Gastroesophageal sphincter (tissue), 4 donors: ENCODE measurements around the gene UBE2G2. TPM values are rescaled to one million over a fixed set of nuclear protein-coding genes. Genes with fewer than 3 reads are reported as not detected.

ENCODE experiments used
- ATAC-seq: fragments of 150-250 bp; one replicate; pipeline ENCODE4 v1.9.1; 2016; ENCODE audit warnings: mild to moderate bottlenecking, moderate library complexity
- H3K27ac ChIP-seq, 4 donors: fragments of 200-600 bp; sonication (generic) in 3 of 4; 1 replicate in 3 of 4; 2 replicates in 1 of 4; pipeline ENCODE4 v1.5.1; 2016 to 2019
- H3K27me3 ChIP-seq: fragments of 200-600 bp; sonication (generic); one replicate; pipeline ENCODE4 v1.5.1; 2019
- H3K36me3 ChIP-seq, 2 donors: fragments of 200-600 bp; sonication (generic); one replicate each; pipeline ENCODE4 v1.5.1; 2019; ENCODE audit warnings: control low read depth in 1 of 2
- H3K4me1 ChIP-seq, 3 donors: fragments of 200-600 bp; sonication (generic); 1 replicate in 2 of 3; 2 replicates in 1 of 3; pipeline ENCODE4 v1.5.1; 2016 to 2019; ENCODE audit warnings: control low read depth in 2 of 3
- H3K4me3 ChIP-seq, 2 donors: fragments of 200-600 bp; sonication (generic); one replicate each; pipeline ENCODE4 v1.5.1; 2019; ENCODE audit warnings: mild to moderate bottlenecking in 1 of 2, moderate library complexity in 1 of 2
- H3K9me3 ChIP-seq, 3 donors: fragments of 200-600 bp; sonication (generic); one replicate each; pipeline ENCODE4 v1.5.1; 2017 to 2019; ENCODE audit warnings: control low read depth in 2 of 3
- CTCF ChIP-seq, 4 experiments: fragments of 200-600 bp in 2 of 4; fragments of 450-650 bp in 2 of 4; sonication (generic) in 1 of 4; IDR thresholded peaks; one replicate each; pipeline ENCODE4 v1.5.1; 2017 to 2019; ENCODE audit warnings: antibody characterized with exemption in 4 of 4, mild to moderate bottlenecking in 2 of 4, moderate library complexity in 2 of 4
- EP300 ChIP-seq: sonication (generic); formaldehyde crosslinking; IDR thresholded peaks from one replicate; pipeline ENCODE4 v1.6.1; 2017; ENCODE audit warnings: antibody characterized with exemption, mild to moderate bottlenecking
- POLR2A ChIP-seq, 2 donors: fragments of 450-650 bp; IDR thresholded peaks; one replicate each; pipeline ENCODE4 v1.6.1; 2017; ENCODE audit warnings: antibody characterized with exemption in 2 of 2, mild to moderate bottlenecking in 2 of 2, moderate library complexity in 1 of 2
- POLR2AphosphoS5 ChIP-seq: sonication (generic); formaldehyde crosslinking; IDR thresholded peaks from one replicate; pipeline ENCODE4 v1.6.1; 2017; ENCODE audit warnings: antibody characterized with exemption
- WGBS, 2 donors: methylation state at CpG; one replicate each; pipeline ENCODE4 v1.1.5; 2018; ENCODE audit warnings: low coverage in 1 of 2; 5-methylcytosine and 5-hydroxymethylcytosine counted together
- total RNA-seq, 4 donors: library from RNA; depleted of rRNA; stranded (reverse); fragments of >200 nt; gene quantifications; one replicate each; pipeline ENCODE4 v1.1.0, GENCODE V29; 2016

The UBE2G2 gene
- total RNA-seq, 4 donors from 2014 or later, result 48.3 to 93.4 (median 83.9) TPM

GRCh38 chr21:44810779-44811178, 9.2 kb upstream of the UBE2G2 start:
- 72 to 79% methylated on average over 3 to 4 of the region's 6 CpGs for WGBS, 2 donors
- ATAC-seq, result no peak
- H3K4me3 ChIP-seq, result no peak overlapping the region
- no peaks in the 10 kb centered on the region for H3K27me3 ChIP-seq
- H3K27ac ChIP-seq, result no peak overlapping the region
- TF ChIP-seq CTCF (IDR thresholded peaks at IDR 0.05), result no peak
- TF ChIP-seq EP300, result no peak
- TF ChIP-seq POLR2AphosphoS5, result no peak
- TF ChIP-seq POLR2A (IDR thresholded peaks at IDR 0.05), result no peak
- no peaks in the 10 kb centered on the region for H3K9me3 ChIP-seq
- H3K36me3 ChIP-seq, result peaks cover 0 to 78% of the 10 kb centered on the region in 2 donors
- peaks cover 0 to 11% (median 3%) of the 10 kb centered on the region in 3 donors for H3K4me1 ChIP-seq

DNA sequence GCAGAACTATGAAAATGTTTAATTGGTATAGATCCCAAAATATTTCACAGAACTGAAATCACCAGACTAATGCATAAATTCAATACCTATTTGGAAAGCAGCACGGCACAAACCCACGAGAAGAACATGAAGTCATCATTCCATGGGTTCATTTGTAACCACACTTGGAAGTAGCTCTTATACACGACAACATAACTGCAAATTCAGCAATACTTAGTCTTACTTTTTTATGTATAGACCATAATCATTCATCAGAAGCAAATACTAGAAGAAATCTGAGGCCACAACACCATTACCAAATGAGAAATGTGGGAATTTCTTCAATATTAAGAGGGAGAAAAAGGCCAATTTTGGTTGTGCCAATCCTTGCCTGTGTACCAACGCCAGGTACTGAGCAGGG, 4.2 kb upstream of the UBE2G2 start:
- TF ChIP-seq CTCF (IDR thresholded peaks at IDR 0.05), result no peak
- no peak for TF ChIP-seq POLR2AphosphoS5
- no peak for TF ChIP-seq EP300
- no peak for TF ChIP-seq POLR2A (IDR thresholded peaks at IDR 0.05)
- H3K36me3 ChIP-seq, result peaks cover 0 to 72% of the 10 kb centered on the region in 2 donors

DNA sequence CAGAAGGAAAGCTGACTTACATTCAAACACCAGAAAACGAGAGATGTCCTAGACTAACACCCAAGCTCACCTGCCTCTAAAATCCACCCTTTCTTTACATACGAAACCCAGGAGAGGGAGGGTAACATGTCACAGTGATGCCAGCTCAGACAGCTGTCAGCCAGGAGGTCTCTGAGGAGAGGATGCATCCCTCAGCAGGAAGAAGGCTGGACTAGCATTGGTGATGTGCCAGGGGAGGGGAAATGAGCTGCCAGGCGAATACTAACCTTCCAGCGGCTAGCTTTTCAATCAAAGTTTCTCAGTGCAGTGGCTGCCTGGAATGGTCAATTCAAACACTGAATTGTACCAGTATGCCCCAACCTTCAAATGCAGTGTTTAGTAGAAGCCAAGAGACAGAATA, 3.6 kb upstream of the UBE2G2 start:
- WGBS, 2 donors, result no CpG with 5 or more reads among the region's 4 CpGs
- no peak for ATAC-seq
- Histone ChIP-seq H3K27ac (no peak overlapping the region), H3K4me3 (no peak overlapping the region), H3K36me3 (peaks cover 0 to 65% of the 10 kb centered on the region in 2 donors), H3K27me3 (no peaks in the 10 kb centered on the region), H3K9me3 (no peaks in the 10 kb centered on the region), H3K4me1 (peaks cover 4 to 19% (median 16%) of the 10 kb centered on the region in 3 donors)
- no peak for TF ChIP-seq POLR2A (IDR thresholded peaks at IDR 0.05)
- TF ChIP-seq CTCF (IDR thresholded peaks at IDR 0.05), result no peak
- TF ChIP-seq POLR2AphosphoS5, result no peak
- no peak for TF ChIP-seq EP300

More for the DNA sequence above, 4.2 kb upstream of the UBE2G2 start:
- Histone ChIP-seq H3K4me1 (peaks cover 0 to 13% (median 9%) of the 10 kb centered on the region in 3 donors), H3K27me3 (no peaks in the 10 kb centered on the region), H3K27ac (no peak overlapping the region), H3K9me3 (no peaks in the 10 kb centered on the region), H3K4me3 (no peak overlapping the region)
- 76 to 96% methylated on average over 4 of the region's 4 CpGs for WGBS, 2 donors
- no peak for ATAC-seq

DNA sequence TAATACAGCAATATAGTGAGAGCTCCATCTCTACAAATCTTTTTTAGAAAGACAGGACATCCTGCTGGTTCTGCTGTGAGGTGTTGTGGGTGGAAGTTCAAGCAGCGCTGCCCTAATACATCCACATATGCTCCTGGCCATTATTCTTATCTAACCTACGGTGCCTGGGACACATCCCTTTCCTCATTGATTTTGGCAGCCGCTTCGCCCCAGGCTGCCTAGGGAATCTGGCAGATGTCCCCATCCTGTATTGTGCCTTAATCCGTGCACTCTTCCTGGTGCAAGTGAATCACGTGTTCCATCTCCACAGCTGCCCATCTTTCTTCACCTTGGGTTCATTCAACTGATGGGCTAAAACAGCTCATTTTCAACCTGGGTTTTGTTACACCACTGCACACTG, 3.1 kb upstream of the UBE2G2 start:
- peaks cover 4 to 24% (median 20%) of the 10 kb centered on the region in 3 donors for H3K4me1 ChIP-seq
- no peak overlapping the region for H3K4me3 ChIP-seq
- no peaks in the 10 kb centered on the region for H3K27me3 ChIP-seq
- no peak for ATAC-seq
- H3K27ac ChIP-seq, result no peak overlapping the region
- WGBS, 2 donors, result 54 to 68% methylated on average over 4 to 6 of the region's 6 CpGs
- H3K9me3 ChIP-seq, result no peaks in the 10 kb centered on the region
- peaks cover 0 to 61% of the 10 kb centered on the region in 2 donors for H3K36me3 ChIP-seq
- TF ChIP-seq CTCF (IDR thresholded peaks at IDR 0.05) (no peak), POLR2A (IDR thresholded peaks at IDR 0.05) (no peak), EP300 (no peak), POLR2AphosphoS5 (no peak)

GRCh38 chr21:44803651-44804050, 2.0 kb upstream of the UBE2G2 start:
- Histone ChIP-seq H3K4me3 (no peak overlapping the region), H3K4me1 (peaks cover 4 to 35% (median 21%) of the 10 kb centered on the region in 3 donors), H3K27me3 (no peaks in the 10 kb centered on the region), H3K9me3 (no peaks in the 10 kb centered on the region), H3K36me3 (peaks cover 0 to 50% of the 10 kb centered on the region in 2 donors), H3K27ac (no peak overlapping the region)
- no peak for ATAC-seq
- TF ChIP-seq EP300 (no peak), POLR2AphosphoS5 (no peak), CTCF (IDR thresholded peaks at IDR 0.05) (no peak), POLR2A (IDR thresholded peaks at IDR 0.05) (no peak)
- 60% methylated on average over 3 of the region's 3 CpGs; no CpG with 5 or more reads in 1 of the 2 donors for WGBS, 2 donors
